ENCODE measurements around the gene STT3B.

DNA sequence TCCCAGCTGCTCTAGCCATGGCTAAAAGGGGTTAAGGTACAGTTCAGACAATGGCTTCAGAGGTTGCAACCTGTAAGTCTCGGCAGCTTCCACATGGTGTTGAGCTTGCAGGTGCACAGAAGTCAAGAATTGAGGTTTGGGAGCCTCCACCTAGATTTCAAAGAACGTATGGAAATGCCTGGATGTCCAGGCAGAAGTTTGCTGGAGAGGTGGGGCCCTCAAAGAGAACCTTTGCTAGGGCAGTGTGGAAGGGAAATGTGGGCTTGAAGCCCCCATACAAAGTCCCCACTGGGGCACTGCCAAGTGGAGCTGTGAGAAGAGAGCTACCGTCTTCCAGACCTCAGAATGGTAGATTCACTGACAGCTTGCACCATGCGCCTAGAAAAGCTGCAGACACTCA lies 73.7 kb downstream of the STT3B start:
- TF ChIP-seq, protein P1, sequence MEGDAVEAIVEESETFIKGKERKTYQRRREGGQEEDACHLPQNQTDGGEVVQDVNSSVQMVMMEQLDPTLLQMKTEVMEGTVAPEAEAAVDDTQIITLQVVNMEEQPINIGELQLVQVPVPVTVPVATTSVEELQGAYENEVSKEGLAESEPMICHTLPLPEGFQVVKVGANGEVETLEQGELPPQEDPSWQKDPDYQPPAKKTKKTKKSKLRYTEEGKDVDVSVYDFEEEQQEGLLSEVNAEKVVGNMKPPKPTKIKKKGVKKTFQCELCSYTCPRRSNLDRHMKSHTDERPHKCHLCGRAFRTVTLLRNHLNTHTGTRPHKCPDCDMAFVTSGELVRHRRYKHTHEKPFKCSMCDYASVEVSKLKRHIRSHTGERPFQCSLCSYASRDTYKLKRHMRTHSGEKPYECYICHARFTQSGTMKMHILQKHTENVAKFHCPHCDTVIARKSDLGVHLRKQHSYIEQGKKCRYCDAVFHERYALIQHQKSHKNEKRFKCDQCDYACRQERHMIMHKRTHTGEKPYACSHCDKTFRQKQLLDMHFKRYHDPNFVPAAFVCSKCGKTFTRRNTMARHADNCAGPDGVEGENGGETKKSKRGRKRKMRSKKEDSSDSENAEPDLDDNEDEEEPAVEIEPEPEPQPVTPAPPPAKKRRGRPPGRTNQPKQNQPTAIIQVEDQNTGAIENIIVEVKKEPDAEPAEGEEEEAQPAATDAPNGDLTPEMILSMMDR (IDR thresholded peaks at IDR 0.05), result no peak
- no peak for TF ChIP-seq POLR2A (IDR thresholded peaks at IDR 0.05)

Measured in right lobe of liver (tissue), 4 donors.